GM19467 (cell line): ENCODE measurements around the gene MPO.

Experiments used
- ATAC-seq: cut with Tn5 transposase; IDR thresholded peaks from one replicate; pipeline ENCODE4 v1.9.1; 2021; ENCODE audit warnings: mild to moderate bottlenecking, moderate library complexity; ENCODE audit not compliant: unreplicated experiment

The MPO gene

GRCh38 chr17:58320570-58321323, 40.0 kb upstream of the MPO start:
- ATAC-seq, result no peak

GRCh38 chr17:58320163-58320558, 39.4 kb upstream of the MPO start:
- no peak for ATAC-seq

- ATAC-seq, result no peak
These were observed 38.7 kb upstream of the MPO start for GRCh38 chr17:58319173-58320162.

GRCh38 chr17:58318627-58319172, 38.0 kb upstream of the MPO start:
- no peak for ATAC-seq

GRCh38 chr17:58318065-58318481, 37.3 kb upstream of the MPO start:
- ATAC-seq, result no peak

GRCh38 chr17:58317421-58318064, 36.8 kb upstream of the MPO start:
- no peak for ATAC-seq

GRCh38 chr17:58316260-58316960, 35.7 kb upstream of the MPO start:
- ATAC-seq, result no peak

- ATAC-seq, result no peak
These were observed 35.0 kb upstream of the MPO start for GRCh38 chr17:58315750-58316149.

GRCh38 chr17:58315281-58315711, 34.6 kb upstream of the MPO start:
- ATAC-seq, result no peak

- ATAC-seq, result no peak
These were observed 33.9 kb upstream of the MPO start for GRCh38 chr17:58314706-58315015.

GRCh38 chr17:58313815-58314705, 33.3 kb upstream of the MPO start:
- no peak for ATAC-seq

- ATAC-seq, result no peak
These were observed 32.1 kb upstream of the MPO start for GRCh38 chr17:58312829-58313228.

- ATAC-seq, result no peak
These were observed 31.4 kb upstream of the MPO start for GRCh38 chr17:58312021-58312630.

- ATAC-seq, result no peak
These were observed 30.7 kb upstream of the MPO start for GRCh38 chr17:58311429-58311894.

- ATAC-seq, result no peak
These were observed 30.0 kb upstream of the MPO start for GRCh38 chr17:58310511-58311428.

- ATAC-seq, result no peak
These were observed 29.2 kb upstream of the MPO start for GRCh38 chr17:58309918-58310259.

GRCh38 chr17:58308985-58309917, 28.5 kb upstream of the MPO start:
- no peak for ATAC-seq
